Neural crest cell (in vitro differentiated cells): ENCODE results near the gene TMEM86A. TPM values are rescaled to one million over a fixed set of nuclear protein-coding genes. Genes with fewer than 3 reads are reported as not detected.

Source experiments
- DNase-seq: peaks from one replicate; pipeline ENCODE4 v3.0.0; 2021; ENCODE audit warnings: low read depth, mixed read lengths, low spot score
- H3K27ac Mint-ChIP-seq: one replicate; pipeline ENCODE4 v1.8.0; 2021; ENCODE audit warnings: mild to moderate bottlenecking, mixed read lengths; ENCODE audit not compliant: unreplicated experiment
- H3K27me3 Mint-ChIP-seq: 2 replicates; pipeline ENCODE4 v1.8.0; 2021; ENCODE audit warnings: low read depth, mild to moderate bottlenecking, mixed read lengths
- H3K36me3 Mint-ChIP-seq: 2 replicates; pipeline ENCODE4 v1.8.0; 2021; ENCODE audit warnings: low read depth, mild to moderate bottlenecking, mixed read lengths
- H3K4me1 Mint-ChIP-seq: 2 replicates; pipeline ENCODE4 v1.8.0; 2021; ENCODE audit warnings: mixed read lengths
- H3K4me3 Mint-ChIP-seq: one replicate; pipeline ENCODE4 v1.8.0; 2021; ENCODE audit warnings: mild to moderate bottlenecking, mixed read lengths
- H3K9me3 Mint-ChIP-seq: 2 replicates; pipeline ENCODE4 v1.8.0; 2021; ENCODE audit warnings: mixed read lengths
- CTCF ChIP-seq: fragments of 200-600 bp; sonication (generic); conservative IDR thresholded peaks from 2 replicates; pipeline ENCODE4 v1.5.0; 2021; ENCODE audit warnings: antibody characterized with exemption, mild to moderate bottlenecking
- total RNA-seq: library from RNA; stranded (reverse); gene quantifications from 2 replicates; pipeline ENCODE4 v1.2.1, GENCODE V29; 2021

The TMEM86A gene
- total RNA-seq, 1 donor from 2014 or later, result 1.7 TPM

GRCh38 chr11:18733202-18733601, 34.6 kb downstream of the TMEM86A start:
- no peak overlapping the region for H3K4me3 Mint-ChIP-seq

DNA sequence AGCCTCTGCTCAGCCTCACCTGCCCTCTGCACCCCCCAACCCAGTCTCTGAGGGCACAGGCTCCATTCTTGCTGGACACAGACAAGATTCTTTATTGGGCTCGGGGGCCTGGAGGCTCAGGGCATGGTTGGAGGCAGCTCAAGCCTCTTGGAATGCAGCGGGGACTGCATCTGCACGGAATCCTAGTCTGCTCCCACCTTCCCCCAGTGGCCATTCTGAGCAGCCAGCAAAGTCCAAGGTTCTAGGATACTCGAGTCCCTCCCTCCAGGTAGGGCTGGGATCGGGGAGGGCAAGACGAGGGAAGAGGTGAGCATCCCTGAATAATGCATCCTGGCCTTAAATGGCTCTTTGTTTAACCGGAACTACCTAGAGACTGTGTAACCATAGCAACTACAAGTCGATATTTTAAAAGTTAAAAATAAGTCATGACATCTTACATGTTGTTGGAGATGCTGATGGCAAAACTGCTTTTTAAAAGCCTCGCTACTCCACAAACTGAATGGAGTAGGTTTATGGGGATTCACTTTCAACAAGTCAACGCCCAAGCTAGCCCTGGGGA, 38.1 kb downstream of the TMEM86A start:
- H3K27me3 Mint-ChIP-seq, result no peaks in the 10 kb centered on the region
- no peak for DNase-seq
- TF ChIP-seq CTCF, result no peak
- H3K4me3 Mint-ChIP-seq, result no peak overlapping the region
- H3K27ac Mint-ChIP-seq, result no peak overlapping the region
- no peaks in the 10 kb centered on the region for H3K9me3 Mint-ChIP-seq
- no peaks in the 10 kb centered on the region for H3K36me3 Mint-ChIP-seq
- H3K4me1 Mint-ChIP-seq, result no peaks in the 10 kb centered on the region

More at GRCh38 chr11:18733202-18733601, 34.6 kb downstream of the TMEM86A start:
- Mint-ChIP-seq H3K9me3 (no peaks in the 10 kb centered on the region), H3K27ac (no peak overlapping the region), H3K36me3 (no peaks in the 10 kb centered on the region), H3K4me1 (no peaks in the 10 kb centered on the region), H3K27me3 (no peaks in the 10 kb centered on the region)
- DNase-seq, result no peak
- TF ChIP-seq CTCF, result no peak

DNA sequence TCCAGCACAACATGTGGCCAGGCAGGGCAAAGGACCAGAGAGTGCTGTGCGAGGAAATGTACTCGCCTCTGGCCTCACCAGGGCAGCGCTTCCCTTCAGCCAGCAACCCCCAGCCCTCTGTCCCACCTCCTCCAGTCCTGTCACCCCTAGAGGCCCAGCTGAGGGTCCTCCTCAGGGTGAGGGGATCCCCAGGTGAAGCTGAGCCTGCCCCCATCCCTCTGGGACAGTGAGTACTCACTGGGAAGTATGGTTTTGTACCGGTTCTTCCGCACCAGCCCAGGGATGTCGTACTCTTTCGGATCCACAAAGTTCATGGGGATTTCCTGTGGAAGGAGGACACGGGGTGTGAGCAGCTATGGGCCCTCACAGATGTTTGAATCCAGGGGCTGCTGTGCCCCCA, 39.1 kb downstream of the TMEM86A start:
- no peak for TF ChIP-seq CTCF
- Mint-ChIP-seq H3K4me1 (no peaks in the 10 kb centered on the region), H3K27ac (no peak overlapping the region), H3K27me3 (no peaks in the 10 kb centered on the region), H3K4me3 (no peak overlapping the region), H3K36me3 (no peaks in the 10 kb centered on the region), H3K9me3 (no peaks in the 10 kb centered on the region)
- no peak for DNase-seq

DNA sequence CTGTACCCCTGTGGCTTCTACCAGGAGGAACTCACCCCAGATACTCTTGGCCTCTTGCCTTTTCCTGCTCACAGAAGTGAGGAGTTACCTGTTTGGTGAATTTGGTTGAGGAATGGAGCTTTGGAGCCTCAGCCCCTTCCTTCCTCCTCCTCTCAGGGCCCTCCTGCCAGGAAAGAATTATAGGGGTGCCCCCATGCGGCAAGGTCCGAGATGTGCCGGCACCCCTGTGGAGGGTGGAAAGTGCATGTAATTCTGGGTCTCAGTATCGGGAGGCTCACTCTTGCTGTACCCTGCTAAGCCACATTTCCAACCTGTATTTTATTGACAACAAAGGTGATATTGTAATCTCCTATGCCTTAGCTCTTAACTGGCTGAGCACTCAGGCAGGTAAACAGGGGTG, 41.1 kb downstream of the TMEM86A start:
- Mint-ChIP-seq H3K27me3 (no peaks in the 10 kb centered on the region), H3K36me3 (no peaks in the 10 kb centered on the region), H3K4me1 (no peaks in the 10 kb centered on the region), H3K27ac (no peak overlapping the region), H3K4me3 (no peak overlapping the region), H3K9me3 (no peaks in the 10 kb centered on the region)
- no peak for DNase-seq
- TF ChIP-seq CTCF, result no peak

DNA sequence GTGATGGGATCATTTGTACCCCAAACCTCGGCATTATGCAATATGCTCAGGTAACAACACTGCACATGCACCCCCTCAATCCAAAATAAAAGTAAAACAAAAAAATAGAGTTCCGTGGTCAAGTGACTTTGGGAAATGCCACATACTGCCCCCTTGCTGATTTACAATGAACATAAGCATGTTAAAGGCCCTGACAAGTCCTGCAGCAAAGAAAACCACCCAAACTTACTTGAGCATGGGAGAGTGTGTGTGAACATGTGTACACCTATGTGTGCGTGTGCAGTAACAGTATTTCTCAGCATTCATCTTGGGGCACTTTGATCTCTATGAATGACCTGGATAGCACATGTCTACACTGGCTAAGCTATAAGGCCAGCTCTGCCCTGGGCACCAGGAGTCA, 43.2 kb downstream of the TMEM86A start:
- no peaks in the 10 kb centered on the region for H3K36me3 Mint-ChIP-seq
- TF ChIP-seq CTCF, result no peak

More for the DNA sequence above, 43.2 kb downstream of the TMEM86A start:
- H3K4me1 Mint-ChIP-seq, result no peaks in the 10 kb centered on the region
- no peak overlapping the region for H3K27ac Mint-ChIP-seq
- no peaks in the 10 kb centered on the region for H3K9me3 Mint-ChIP-seq
- H3K27me3 Mint-ChIP-seq, result no peaks in the 10 kb centered on the region
- H3K4me3 Mint-ChIP-seq, result no peak overlapping the region
- DNase-seq, result no peak
